A673 (cell line): ENCODE measurements around the gene NSRP1. TPM values are rescaled to one million over a fixed set of nuclear protein-coding genes. Genes with fewer than 3 reads are reported as not detected.
"Not testable (repeated sequence)": the region's sequence is repeated elsewhere in the genome, so short reads cannot be mapped to it uniquely, and the experiment has no call there.

Experiments
- BruUV-seq: library from RNA; stranded (reverse); fragments of 400-500 nt; replicated peaks from 2 replicates; lab custom pipeline; 2021; lab: Mats Ljungman, UMichigan
- CTCF ChIA-PET: fragments of 300-600 bp; sonication (Branson Sonifier 250); formaldehyde crosslinking; loops from one replicate; lab custom pipeline; 2022; ENCODE audit warnings: antibody characterized with exemption; lab: Charles Lee
- POLR2A ChIA-PET: fragments of 300-600 bp; sonication (Branson Sonifier 250); formaldehyde crosslinking; loops from one replicate; lab custom pipeline; 2022; ENCODE audit warnings: antibody characterized with exemption; ENCODE audit not compliant: low non-redundant PET; lab: Charles Lee
- DNase-seq: peaks from one replicate; pipeline ENCODE4 v3.0.0-alpha.2; 2015; ENCODE audit warnings: low spot score
- H3K27ac ChIP-seq: fragments of 200-600 bp; sonication (generic); 2 replicates; pipeline ENCODE4 v1.5.1; 2016; ENCODE audit warnings: mixed run types, low read depth, mild to moderate bottlenecking, mixed read lengths, antibody characterized with exemption, low read length; ENCODE audit not compliant: poor library complexity, severe bottlenecking
- H3K27me3 ChIP-seq: fragments of 200-600 bp; sonication (generic); replicated peaks from 2 replicates; pipeline ENCODE4 v1.6.1; 2017; ENCODE audit warnings: mixed run types, low read depth, mild to moderate bottlenecking, mixed read lengths, antibody characterized with exemption, low read length; ENCODE audit not compliant: insufficient read depth, poor library complexity
- H3K36me3 ChIP-seq: fragments of 200-600 bp; sonication (generic); 2 replicates; pipeline ENCODE4 v1.6.1; 2016; ENCODE audit warnings: mixed run types, mild to moderate bottlenecking, mixed read lengths, antibody characterized with exemption, low read length; ENCODE audit not compliant: insufficient read depth, poor library complexity, severe bottlenecking
- H3K4me1 ChIP-seq: fragments of 200-600 bp; sonication (generic); 2 replicates; pipeline ENCODE4 v1.6.1; 2017; ENCODE audit warnings: mixed run types, mild to moderate bottlenecking, mixed read lengths, antibody characterized with exemption, low read length; ENCODE audit not compliant: insufficient read depth, poor library complexity, severe bottlenecking
- H3K4me3 ChIP-seq: fragments of 200-600 bp; sonication (generic); 2 replicates; pipeline ENCODE4 v1.5.1; 2016; ENCODE audit warnings: low read depth, mixed run types, mild to moderate bottlenecking, mixed read lengths, low read length; ENCODE audit not compliant: poor library complexity, severe bottlenecking
- H3K9me3 ChIP-seq: fragments of 200-600 bp; sonication (generic); 2 replicates; pipeline ENCODE4 v1.6.1; 2016; ENCODE audit warnings: mixed run types, low read depth, mild to moderate bottlenecking, mixed read lengths, antibody characterized with exemption, low read length; ENCODE audit not compliant: poor library complexity, severe bottlenecking
- EZH2 ChIP-seq: fragments of 200-600 bp; sonication (generic); IDR thresholded peaks from 2 replicates; pipeline ENCODE4 v1.6.1; 2017; ENCODE audit warnings: borderline replicate concordance, low read depth, mild to moderate bottlenecking, mixed read lengths, antibody characterized with exemption, low read length; ENCODE audit not compliant: poor library complexity, severe bottlenecking
- intact Hi-C: fragments of 100-400 bp; cut with micrococcal nuclease; formaldehyde crosslinking; loops from one replicate; pipeline ENCODE4 v1.10.0; 2022; ENCODE audit not compliant: unreplicated experiment
- total RNA-seq: library from RNA; stranded (reverse); gene quantifications from 2 replicates; pipeline ENCODE4 v1.2.3, GENCODE V29; 2021
- TF ChIP-seq, protein P1 (sequence below): fragments of 300-800, 200-600 bp; sonication (generic); conservative IDR thresholded peaks from 2 replicates; pipeline ENCODE4 v1.5.1; 2017; ENCODE audit warnings: low read depth, mild to moderate bottlenecking, antibody characterized with exemption, low read length, moderate library complexity, mixed read lengths

The NSRP1 gene
- total RNA-seq, 1 experiment from 2014 or later = 43.5 TPM

DNA sequence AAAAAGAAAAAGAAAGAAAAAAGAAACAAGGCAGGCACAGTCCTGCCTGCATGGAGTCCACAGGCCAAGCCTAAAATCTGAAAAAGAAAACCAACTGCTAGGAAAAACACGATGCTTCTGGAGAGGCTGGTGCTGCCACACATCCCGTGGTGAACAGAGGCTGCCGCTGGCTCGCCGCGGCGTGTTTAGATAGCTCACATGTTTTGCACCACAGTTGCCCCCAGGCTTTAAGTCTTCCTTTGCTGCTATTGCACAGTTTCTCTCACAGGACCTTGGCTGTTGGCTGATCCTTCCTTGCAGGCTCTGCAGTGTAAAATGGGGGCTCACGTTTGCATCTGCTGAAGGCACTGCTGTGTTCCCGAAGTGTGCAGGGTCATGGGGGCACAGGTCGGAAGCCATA lies 110.3 kb downstream of the NSRP1 start:
- H3K9me3 ChIP-seq = no peaks in the 10 kb centered on the region
- no peaks in the 10 kb centered on the region for H3K4me1 ChIP-seq
- TF ChIP-seq EZH2 = no peak
- TF ChIP-seq, protein P1, sequence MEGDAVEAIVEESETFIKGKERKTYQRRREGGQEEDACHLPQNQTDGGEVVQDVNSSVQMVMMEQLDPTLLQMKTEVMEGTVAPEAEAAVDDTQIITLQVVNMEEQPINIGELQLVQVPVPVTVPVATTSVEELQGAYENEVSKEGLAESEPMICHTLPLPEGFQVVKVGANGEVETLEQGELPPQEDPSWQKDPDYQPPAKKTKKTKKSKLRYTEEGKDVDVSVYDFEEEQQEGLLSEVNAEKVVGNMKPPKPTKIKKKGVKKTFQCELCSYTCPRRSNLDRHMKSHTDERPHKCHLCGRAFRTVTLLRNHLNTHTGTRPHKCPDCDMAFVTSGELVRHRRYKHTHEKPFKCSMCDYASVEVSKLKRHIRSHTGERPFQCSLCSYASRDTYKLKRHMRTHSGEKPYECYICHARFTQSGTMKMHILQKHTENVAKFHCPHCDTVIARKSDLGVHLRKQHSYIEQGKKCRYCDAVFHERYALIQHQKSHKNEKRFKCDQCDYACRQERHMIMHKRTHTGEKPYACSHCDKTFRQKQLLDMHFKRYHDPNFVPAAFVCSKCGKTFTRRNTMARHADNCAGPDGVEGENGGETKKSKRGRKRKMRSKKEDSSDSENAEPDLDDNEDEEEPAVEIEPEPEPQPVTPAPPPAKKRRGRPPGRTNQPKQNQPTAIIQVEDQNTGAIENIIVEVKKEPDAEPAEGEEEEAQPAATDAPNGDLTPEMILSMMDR = no peak
- CTCF ChIA-PET = no interaction called here
- H3K27me3 ChIP-seq = peaks cover 8% of the 10 kb centered on the region
- DNase-seq = no peak
- no peaks in the 10 kb centered on the region for H3K36me3 ChIP-seq
- POLR2A ChIA-PET = no interaction called here
- intact Hi-C loops = no loop called here
- H3K27ac ChIP-seq = no peak overlapping the region
- H3K4me3 ChIP-seq = no peak overlapping the region
- no TSS peak for BruUV-seq

DNA sequence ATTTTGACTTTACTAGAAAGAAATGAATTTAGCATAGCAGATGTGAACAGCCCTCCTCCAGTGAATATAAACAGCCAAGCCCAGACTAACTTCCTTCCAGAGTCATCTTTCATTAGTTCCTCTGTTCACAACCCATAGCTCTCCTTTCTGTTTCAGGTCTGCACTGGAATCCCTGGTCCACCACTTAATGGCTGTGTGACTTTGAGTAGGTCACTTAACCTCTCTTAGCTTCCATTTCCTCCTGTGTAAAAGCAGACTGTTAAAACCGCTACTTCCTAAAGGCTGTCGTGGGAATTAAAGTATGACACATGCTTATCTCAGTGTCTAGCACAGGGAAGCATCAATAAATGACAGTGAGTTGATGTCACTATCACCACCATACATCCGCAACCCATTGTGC lies 111.4 kb downstream of the NSRP1 start:
- no TSS peak for BruUV-seq
- Histone ChIP-seq H3K9me3 (no peaks in the 10 kb centered on the region), H3K27ac (no peak overlapping the region), H3K27me3 (peaks cover 14% of the 10 kb centered on the region), H3K4me1 (no peaks in the 10 kb centered on the region), H3K36me3 (no peaks in the 10 kb centered on the region), H3K4me3 (no peak overlapping the region)
- CTCF ChIA-PET = interaction anchor here (0.6 kb wide), 1 partner anchor 29 kb away, joined by 3 read pairs; no protein-coding TSS in a partner anchor
- TF ChIP-seq EZH2 = no peak
- TF ChIP-seq, protein P1 = no peak
- POLR2A ChIA-PET = no interaction called here
- intact Hi-C loops = no loop called here
- DNase-seq = no peak

DNA sequence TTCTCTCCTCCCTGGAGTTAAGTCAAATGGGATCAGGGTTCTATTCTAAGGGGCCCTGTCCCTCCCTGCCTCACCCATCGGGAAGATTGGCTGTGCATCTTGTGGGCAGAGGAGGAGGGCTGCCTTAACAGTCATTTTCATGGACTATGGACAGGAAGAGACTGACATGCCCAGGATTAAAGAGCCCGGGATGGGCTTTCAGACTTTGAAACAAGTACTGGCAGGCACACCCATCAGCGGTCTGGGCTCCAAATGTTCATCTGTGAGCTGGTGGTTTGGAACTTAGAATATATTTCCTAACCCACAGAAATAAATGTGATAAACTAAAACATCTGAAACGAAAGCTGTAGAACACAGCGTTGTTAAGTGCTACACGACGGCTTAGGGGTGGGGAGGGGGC lies 112.4 kb downstream of the NSRP1 start:
- Histone ChIP-seq H3K9me3 (no peaks in the 10 kb centered on the region), H3K4me3 (no peak overlapping the region), H3K4me1 (no peaks in the 10 kb centered on the region), H3K27ac (no peak overlapping the region), H3K27me3 (peaks cover 23% of the 10 kb centered on the region), H3K36me3 (no peaks in the 10 kb centered on the region)
- no TSS peak for BruUV-seq
- intact Hi-C loops = no loop called here
- ChIA-PET CTCF (no interaction called here), POLR2A (interaction anchor here (0.6 kb wide), 2 partner anchors 112 to 421 kb away, joined by 3 to 11 read pairs; no protein-coding TSS in a partner anchor)
- no peak for DNase-seq
- TF ChIP-seq, protein P1 = no peak
- no peak for TF ChIP-seq EZH2

DNA sequence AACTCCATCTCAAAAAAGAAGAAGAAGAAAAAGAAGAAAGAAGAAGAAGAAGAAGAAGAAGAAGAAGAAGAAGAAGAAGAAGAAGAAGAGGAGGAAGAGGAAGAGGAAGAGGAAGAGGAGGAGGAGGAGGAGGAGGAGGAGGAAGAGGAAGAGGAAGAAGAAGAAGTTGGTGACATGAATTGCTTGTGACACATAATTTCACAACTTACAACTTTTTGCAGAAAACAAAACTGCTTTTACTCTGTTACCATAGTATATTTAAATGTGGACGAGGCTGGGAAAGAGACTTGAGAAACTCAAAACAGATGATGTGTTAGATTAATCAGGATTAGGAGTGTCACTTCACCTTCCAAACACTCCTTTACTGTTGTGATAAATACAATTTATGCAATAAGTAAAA lies 113.4 kb downstream of the NSRP1 start:
- BruUV-seq, H3K4me1 ChIP-seq, POLR2A ChIA-PET, DNase-seq, H3K4me3 ChIP-seq, H3K9me3 ChIP-seq, CTCF ChIA-PET, H3K36me3 ChIP-seq, intact Hi-C loops, H3K27ac ChIP-seq: not testable (repeated sequence)
- H3K27me3 ChIP-seq = peaks cover 33% of the 10 kb centered on the region
